H9 (cell line): Measurements from ENCODE around the gene LIPA. TPM values are rescaled to one million over a fixed set of nuclear protein-coding genes. Genes with fewer than 3 reads are reported as not detected.

Experiments
- DNase-seq: peaks from one replicate; pipeline ENCODE4 v3.0.0-alpha.2; 2017
- H2AFZ ChIP-seq: one replicate; pipeline ENCODE4 v1.6.1; 2013; ENCODE audit warnings: mild to moderate bottlenecking, low read length, control low read depth, moderate library complexity
- H2AK5ac ChIP-seq: 2 replicates; pipeline ENCODE4 v1.6.1; 2013; ENCODE audit warnings: low read length, control low read depth, mixed read lengths; ENCODE audit not compliant: insufficient read length
- H2BK120ac ChIP-seq: one replicate; pipeline ENCODE4 v1.6.1; 2013; ENCODE audit warnings: low read depth, mild to moderate bottlenecking, low read length, control low read depth, inconsistent platforms; ENCODE audit not compliant: poor library complexity, severe bottlenecking
- H2BK12ac ChIP-seq: 2 replicates; pipeline ENCODE4 v1.6.1; 2013; ENCODE audit warnings: low read length, control low read depth, mixed read lengths, low read depth; ENCODE audit not compliant: insufficient read length
- H2BK15ac ChIP-seq: 2 replicates; pipeline ENCODE4 v1.6.1; 2013; ENCODE audit warnings: low read depth, low read length, control low read depth
- H2BK20ac ChIP-seq: one replicate; pipeline ENCODE4 v1.6.1; 2013; ENCODE audit warnings: low read depth, mild to moderate bottlenecking, low read length, control low read depth, inconsistent platforms; ENCODE audit not compliant: poor library complexity, severe bottlenecking
- H2BK5ac ChIP-seq: 2 replicates; pipeline ENCODE4 v1.6.1; 2013; ENCODE audit warnings: low read length, control low read depth, mixed read lengths; ENCODE audit not compliant: insufficient read length
- H3K14ac ChIP-seq: 2 replicates; pipeline ENCODE4 v1.6.1; 2013; ENCODE audit warnings: low read length, control low read depth; ENCODE audit not compliant: insufficient read depth
- H3K18ac ChIP-seq: 2 replicates; pipeline ENCODE4 v1.6.1; 2013; ENCODE audit warnings: low read depth, mild to moderate bottlenecking, mixed read lengths, low read length, control low read depth; ENCODE audit not compliant: insufficient read length
- H3K23ac ChIP-seq: 2 replicates; pipeline ENCODE4 v1.6.1; 2013; ENCODE audit warnings: low read length, control low read depth, mixed read lengths, low read depth; ENCODE audit not compliant: insufficient read length
- H3K23me2 ChIP-seq: 2 replicates; pipeline ENCODE4 v1.6.1; 2013; ENCODE audit warnings: low read depth, mild to moderate bottlenecking, mixed read lengths, low read length, control low read depth; ENCODE audit not compliant: insufficient read length, poor library complexity, severe bottlenecking
- H3K27ac ChIP-seq: 2 replicates; pipeline ENCODE4 v1.5.1; 2013; ENCODE audit warnings: low read length, control low read depth, mixed read lengths, low read depth; ENCODE audit not compliant: insufficient read length
- H3K27me3 ChIP-seq: 2 replicates; pipeline ENCODE4 v1.6.1; 2013; ENCODE audit warnings: low read length, control low read depth, inconsistent platforms; ENCODE audit not compliant: insufficient read depth
- H3K4ac ChIP-seq: 2 replicates; pipeline ENCODE4 v1.6.1; 2013; ENCODE audit warnings: low read depth, mild to moderate bottlenecking, control low read depth, inconsistent platforms, low read length, moderate library complexity
- H3K4me1 ChIP-seq: 2 replicates; pipeline ENCODE4 v1.6.1; 2013; ENCODE audit warnings: low read length, control low read depth, inconsistent platforms; ENCODE audit not compliant: insufficient read depth
- H3K4me2 ChIP-seq: 2 replicates; pipeline ENCODE4 v1.6.1; 2013; ENCODE audit warnings: low read length, control low read depth, mixed read lengths; ENCODE audit not compliant: insufficient read length, insufficient read depth
- H3K56ac ChIP-seq: 2 replicates; pipeline ENCODE4 v1.6.1; 2013; ENCODE audit warnings: low read depth, mild to moderate bottlenecking, mixed read lengths, low read length, control low read depth; ENCODE audit not compliant: insufficient read length
- H3K79me1 ChIP-seq: 2 replicates; pipeline ENCODE4 v1.6.1; 2013; ENCODE audit warnings: low read depth, mild to moderate bottlenecking, moderate library complexity, low read length, control low read depth, inconsistent platforms; ENCODE audit not compliant: insufficient read depth, poor library complexity, severe bottlenecking
- H3K79me2 ChIP-seq: 2 replicates; pipeline ENCODE4 v1.6.1; 2013; ENCODE audit warnings: low read length, control low read depth, inconsistent platforms; ENCODE audit not compliant: insufficient read depth
- H3K9ac ChIP-seq: 2 replicates; pipeline ENCODE4 v1.6.1; 2013; ENCODE audit warnings: low read length, control low read depth, mixed read lengths; ENCODE audit not compliant: insufficient read length; ENCODE audit errors: extremely low read depth
- H3K9me3 ChIP-seq: one replicate; pipeline ENCODE4 v1.6.1; 2013; ENCODE audit warnings: low read depth, low read length, inconsistent platforms; ENCODE audit not compliant: control insufficient read depth
- H3T11ph ChIP-seq: one replicate; pipeline ENCODE4 v1.6.1; 2013; ENCODE audit warnings: mild to moderate bottlenecking, low read length, control low read depth, inconsistent platforms
- H4K20me1 ChIP-seq: one replicate; pipeline ENCODE4 v1.6.1; 2013; ENCODE audit not compliant: control insufficient read depth, insufficient read length, insufficient read depth
- H4K5ac ChIP-seq: 2 replicates; pipeline ENCODE4 v1.6.1; 2013; ENCODE audit warnings: low read depth, mild to moderate bottlenecking, mixed read lengths, low read length, control low read depth; ENCODE audit not compliant: insufficient read length
- H4K8ac ChIP-seq: replicated peaks from 2 replicates; pipeline ENCODE4 v1.6.1; 2013; ENCODE audit warnings: low read length, control low read depth, mixed read lengths, low read depth; ENCODE audit not compliant: insufficient read length
- H4K91ac ChIP-seq: 2 replicates; pipeline ENCODE4 v1.6.1; 2013; ENCODE audit warnings: low read depth, mild to moderate bottlenecking, moderate library complexity, mixed read lengths, low read length, control low read depth; ENCODE audit not compliant: insufficient read length
- H3K27ac Mint-ChIP-seq, 3 experiments: 2 replicates in 2 of 3; 3 replicates in 1 of 3; pipeline ENCODE4 v1.8.0; 2020 to 2021; ENCODE audit warnings: mixed read lengths in 3 of 3, mild to moderate bottlenecking in 1 of 3, moderate library complexity in 1 of 3
- H3K27me3 Mint-ChIP-seq: 2 replicates; pipeline ENCODE4 v1.8.0; 2021; ENCODE audit warnings: low read depth, mild to moderate bottlenecking, moderate library complexity, mixed read lengths
- H3K36me3 Mint-ChIP-seq, 3 experiments: 2 replicates in 2 of 3; 3 replicates in 1 of 3; pipeline ENCODE4 v1.8.0; 2020 to 2021; ENCODE audit warnings: low read depth in 3 of 3, mixed read lengths in 3 of 3; ENCODE audit not compliant: insufficient read depth in 1 of 3
- H3K4me1 Mint-ChIP-seq, 2 experiments: 2 replicates each; pipeline ENCODE4 v1.8.0; 2020; ENCODE audit warnings: mixed read lengths in 2 of 2
- H3K4me3 Mint-ChIP-seq, 2 experiments: 2 replicates in 1 of 2; 3 replicates in 1 of 2; pipeline ENCODE4 v1.8.0; 2020 to 2021; ENCODE audit warnings: mild to moderate bottlenecking in 2 of 2, mixed read lengths in 2 of 2, moderate library complexity in 1 of 2
- H3K9me3 Mint-ChIP-seq, 2 experiments: 2 replicates in 1 of 2; 3 replicates in 1 of 2; pipeline ENCODE4 v1.8.0; 2020; ENCODE audit warnings: mild to moderate bottlenecking in 2 of 2, mixed read lengths in 2 of 2, moderate library complexity in 1 of 2
- CTCF ChIP-seq: fragments of 200-600 bp; sonication (generic); conservative IDR thresholded peaks from 3 replicates; pipeline ENCODE4 v1.8.0; 2021; ENCODE audit warnings: antibody characterized with exemption, mild to moderate bottlenecking
- WGBS: extraction: QIAGEN DNeasy Blood & Tissue Kit; methylation state at CpG from one replicate; pipeline ENCODE4 v1.1.7; 2013; ENCODE audit warnings: missing lambda C conversion rate, low lambda C conversion rate, mixed read lengths; ENCODE audit not compliant: insufficient read length; ENCODE audit errors: extremely low coverage; 5-methylcytosine and 5-hydroxymethylcytosine counted together
- total RNA-seq: library from RNA; stranded (reverse); gene quantifications from 2 replicates; pipeline ENCODE4 v1.2.1, GENCODE V29; 2021

The LIPA gene
- total RNA-seq, 1 experiment from 2014 or later: 20.9 TPM

- H3K4me1 ChIP-seq: peaks cover 2% of the 10 kb centered on the region; the same call in 1 of the 2 replicates
- no peak overlapping the region for H3K56ac ChIP-seq
- H3K27me3 ChIP-seq: no peaks in the 10 kb centered on the region
- no peak overlapping the region for H3K27ac ChIP-seq
- no peak overlapping the region for H3K18ac ChIP-seq
- Mint-ChIP-seq H3K27ac (no peak overlapping the region), H3K4me1 (peaks cover 5 to 11% of the 10 kb centered on the region in 2 experiments), H3K36me3 (peaks cover 0 to 2% (median 0%) of the 10 kb centered on the region in 3 experiments; a peak in 1 of 7 replicates), H3K4me3 (no peak overlapping the region), H3K27me3 (peaks cover 3% of the 10 kb centered on the region), H3K9me3 (no peaks in the 10 kb centered on the region)
- DNase-seq: no peak
- no peak overlapping the region for H2AFZ ChIP-seq
- H2AK5ac ChIP-seq: no peak overlapping the region
- no peak overlapping the region for H2BK12ac ChIP-seq
- no peak overlapping the region for H2BK120ac ChIP-seq
- H2BK5ac ChIP-seq: no peak overlapping the region
- H2BK20ac ChIP-seq: no peak overlapping the region
- H3T11ph ChIP-seq: no peak overlapping the region
- no peak for TF ChIP-seq CTCF
- no peak overlapping the region for H3K9ac ChIP-seq
- H4K5ac ChIP-seq: no peak overlapping the region
- no peak overlapping the region for H3K4me2 ChIP-seq
- H2BK15ac ChIP-seq: no peak overlapping the region
- H3K14ac ChIP-seq: no peak overlapping the region
- H3K79me1 ChIP-seq: no peaks in the 10 kb centered on the region
- H3K4ac ChIP-seq: no peak overlapping the region
- no peaks in the 10 kb centered on the region for H3K79me2 ChIP-seq
- no peak overlapping the region for H3K23ac ChIP-seq
- no peak overlapping the region for H4K8ac ChIP-seq
- H4K91ac ChIP-seq: no peak overlapping the region
- H3K9me3 ChIP-seq: no peaks in the 10 kb centered on the region
- no CpG with 5 or more reads among the region's 2 CpGs for WGBS
- no peaks in the 10 kb centered on the region for H3K23me2 ChIP-seq
- no peaks in the 10 kb centered on the region for H4K20me1 ChIP-seq
Measured at GRCh38 chr10:89216056-89216455, 35.5 kb downstream of the LIPA start.
